Ishikawa (cell line): Measurements from ENCODE around the gene LAD1.

ENCODE experiments used
- CEBPB ChIP-seq: IDR thresholded peaks from 2 replicates; pipeline ENCODE4 v1.6.1; 2012
- CREB1 ChIP-seq: IDR thresholded peaks from 2 replicates; pipeline ENCODE4 v1.6.1; 2012; ENCODE audit warnings: low read depth
- EGR1 ChIP-seq: IDR thresholded peaks from 2 replicates; pipeline ENCODE4 v1.6.1; 2012
- EP300 ChIP-seq: IDR thresholded peaks from 2 replicates; pipeline ENCODE4 v1.6.1; 2012; ENCODE audit warnings: borderline replicate concordance
- FOXM1 ChIP-seq: IDR thresholded peaks from 2 replicates; pipeline ENCODE4 v1.6.1; 2012; ENCODE audit warnings: low read depth, borderline replicate concordance
- RAD21 ChIP-seq: IDR thresholded peaks from 2 replicates; pipeline ENCODE4 v1.6.1; 2012; ENCODE audit warnings: low read depth
- TAF1 ChIP-seq: IDR thresholded peaks from 2 replicates; pipeline ENCODE4 v1.6.1; 2012; ENCODE audit warnings: low read depth, mild to moderate bottlenecking
- TCF12 ChIP-seq: IDR thresholded peaks from 2 replicates; pipeline ENCODE4 v1.6.1; 2012; ENCODE audit warnings: low read depth
- TEAD4 ChIP-seq: IDR thresholded peaks from 2 replicates; pipeline ENCODE4 v1.6.1; 2012
- ZBTB7A ChIP-seq: IDR thresholded peaks from 2 replicates; pipeline ENCODE4 v1.6.1; 2012; ENCODE audit warnings: low read depth
- TF ChIP-seq, protein P1 (sequence below): IDR thresholded peaks from 2 replicates; pipeline ENCODE4 v1.6.1; 2012
- TF ChIP-seq, protein P2 (sequence below): IDR thresholded peaks from 2 replicates; pipeline ENCODE4 v1.6.1; 2012

- TF ChIP-seq, protein P1, sequence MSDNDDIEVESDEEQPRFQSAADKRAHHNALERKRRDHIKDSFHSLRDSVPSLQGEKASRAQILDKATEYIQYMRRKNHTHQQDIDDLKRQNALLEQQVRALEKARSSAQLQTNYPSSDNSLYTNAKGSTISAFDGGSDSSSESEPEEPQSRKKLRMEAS: 0 out of 2 replicates have a peak, but pooled peaks have one; percentile 27
- TF ChIP-seq EP300 (peak; percentile 32; the same call in 1 of the 2 replicates), ZBTB7A (no peak; the same call in 1 of the 2 replicates), EGR1 (no peak), TAF1 (no peak), CREB1 (no peak), TCF12 (no peak), FOXM1 (no peak), CEBPB (no peak), TEAD4 (no peak), RAD21 (no peak)
- TF ChIP-seq, protein P2, sequence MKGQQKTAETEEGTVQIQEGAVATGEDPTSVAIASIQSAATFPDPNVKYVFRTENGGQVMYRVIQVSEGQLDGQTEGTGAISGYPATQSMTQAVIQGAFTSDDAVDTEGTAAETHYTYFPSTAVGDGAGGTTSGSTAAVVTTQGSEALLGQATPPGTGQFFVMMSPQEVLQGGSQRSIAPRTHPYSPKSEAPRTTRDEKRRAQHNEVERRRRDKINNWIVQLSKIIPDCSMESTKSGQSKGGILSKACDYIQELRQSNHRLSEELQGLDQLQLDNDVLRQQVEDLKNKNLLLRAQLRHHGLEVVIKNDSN: no peak
These were observed 2.2 kb downstream of the LAD1 start for GRCh38 chr1:201396861-201397464.
